Measurements from ENCODE around the gene XIAP.
"Not testable (repeated sequence)": the region's sequence is repeated elsewhere in the genome, so short reads cannot be mapped to it uniquely, and the experiment has no call there.

Gene XIAP

GRCh38 chrX:123859846-123860838, at the start of gene XIAP:
XIAP (plus strand) TSS chrX:123860053; CDS start chrX:123885663, 25,610 bp downstream.
- peak; percentile 96 for DNase-seq

GRCh38 chrX:123814343-123814742, 45.5 kb upstream of the XIAP start:
- peak; percentile 67 for DNase-seq

DNA sequence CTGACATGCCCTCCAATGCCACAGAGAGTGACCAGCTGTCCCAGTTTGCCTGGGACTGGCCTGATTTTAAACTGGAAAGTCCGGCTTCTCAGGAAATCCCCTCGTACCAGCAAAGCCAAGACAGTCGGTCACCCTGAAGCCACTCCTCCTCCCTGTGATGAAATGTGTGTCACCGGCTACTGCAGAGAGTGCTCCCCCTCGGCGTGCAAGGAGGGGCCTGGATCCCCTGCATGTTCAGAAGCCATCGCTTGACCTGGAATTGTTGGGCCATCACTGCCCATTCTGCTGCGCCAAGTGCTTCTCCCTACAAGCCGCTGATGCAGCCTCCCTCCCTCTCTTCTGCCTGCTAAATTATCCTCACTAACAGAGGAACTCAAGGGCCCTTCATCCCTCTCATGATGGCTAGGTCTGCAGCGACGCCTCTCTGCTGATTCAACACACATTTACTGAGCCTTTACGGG, 44.9 kb upstream of the XIAP start:
- peak; percentile 87 for DNase-seq

DNA sequence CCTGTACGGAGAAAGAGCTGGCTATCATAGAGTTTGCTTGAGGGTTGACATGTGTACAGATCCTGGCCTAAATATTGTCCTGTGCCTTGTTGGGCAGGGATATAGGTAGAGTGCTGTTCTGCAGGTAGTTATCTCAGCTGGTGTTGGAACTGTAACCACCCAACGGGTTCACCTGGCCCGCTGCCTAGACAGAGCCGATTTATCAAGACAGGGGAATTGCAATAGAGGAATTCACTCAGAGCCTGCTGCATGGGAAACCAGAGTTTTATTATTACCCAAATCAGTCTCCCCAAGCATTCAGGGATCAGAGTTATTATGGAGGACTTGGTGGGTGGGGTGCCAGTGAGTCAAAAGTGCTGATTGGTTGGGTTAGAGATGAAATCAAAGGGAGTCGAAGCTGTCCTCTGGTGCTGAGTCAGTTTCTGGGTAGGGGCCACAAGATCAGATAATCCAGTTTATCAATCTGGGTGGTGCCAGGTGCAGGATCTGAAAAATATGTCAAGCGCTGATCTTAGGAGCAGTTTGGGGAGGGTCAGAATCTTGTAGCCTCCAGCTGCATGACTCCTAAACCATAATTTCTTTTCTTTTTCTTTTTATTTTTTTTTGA, 42.5 kb upstream of the XIAP start:
- no peak for DNase-seq

- peak; percentile 82 for DNase-seq
These were observed 41.6 kb upstream of the XIAP start for GRCh38 chrX:123818243-123818642.

GRCh38 chrX:123822965-123823364, 36.9 kb upstream of the XIAP start:
- no peak for DNase-seq

GRCh38 chrX:123830309-123830708, 29.5 kb upstream of the XIAP start:
- DNase-seq, result peak; percentile 97

DNA sequence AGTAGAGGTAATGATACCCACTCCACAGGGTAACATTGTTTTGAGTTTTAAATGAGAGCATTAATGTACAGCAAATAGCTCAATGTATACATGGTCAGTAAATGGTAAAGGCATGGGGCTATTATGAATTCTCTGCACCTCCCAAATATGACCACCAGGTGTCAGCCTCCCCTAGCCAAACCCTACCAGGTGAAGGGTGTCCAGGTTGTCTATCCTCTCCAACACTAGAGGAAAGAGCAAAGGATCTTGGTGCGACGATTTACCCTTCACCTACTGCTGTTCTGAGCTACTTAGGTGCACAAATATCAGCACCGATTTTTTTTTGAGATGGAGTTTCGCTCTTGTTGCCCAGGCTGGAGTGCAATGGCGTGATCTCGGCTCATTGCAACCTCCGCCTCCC, 26.5 kb upstream of the XIAP start:
- DNase-seq, result peak; percentile 83

GRCh38 chrX:123834116-123834515, 25.7 kb upstream of the XIAP start:
- DNase-seq, result no peak

- peak; percentile 39 for DNase-seq
These were observed 24.0 kb upstream of the XIAP start for GRCh38 chrX:123835661-123836371.

DNA sequence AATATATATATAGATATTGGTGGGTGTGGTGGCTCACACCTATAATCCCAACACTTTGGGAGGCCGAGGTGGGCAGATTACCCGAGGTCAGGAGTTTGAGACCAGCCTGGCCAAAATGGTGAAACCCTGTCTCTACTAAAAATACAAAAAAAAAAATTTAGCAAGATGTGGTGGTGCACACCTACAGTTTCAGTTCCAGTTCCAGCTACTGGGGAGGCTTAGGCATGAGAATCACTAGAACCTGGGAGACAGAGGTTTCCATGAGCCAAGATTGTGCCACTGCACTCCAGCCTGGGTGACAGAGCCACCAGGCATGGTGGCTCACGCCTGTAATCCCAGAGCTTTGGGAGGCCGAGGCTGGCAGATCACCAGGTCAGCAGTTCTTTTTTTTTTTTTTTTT, 14.7 kb upstream of the XIAP start:
- not testable (repeated sequence) for DNase-seq

- DNase-seq, result no peak
These were observed 13.2 kb upstream of the XIAP start for GRCh38 chrX:123846577-123847038.

- no peak for DNase-seq
These were observed 12.8 kb upstream of the XIAP start for GRCh38 chrX:123847056-123847455.

GRCh38 chrX:123849096-123849495, 10.8 kb upstream of the XIAP start:
- no peak for DNase-seq

DNA sequence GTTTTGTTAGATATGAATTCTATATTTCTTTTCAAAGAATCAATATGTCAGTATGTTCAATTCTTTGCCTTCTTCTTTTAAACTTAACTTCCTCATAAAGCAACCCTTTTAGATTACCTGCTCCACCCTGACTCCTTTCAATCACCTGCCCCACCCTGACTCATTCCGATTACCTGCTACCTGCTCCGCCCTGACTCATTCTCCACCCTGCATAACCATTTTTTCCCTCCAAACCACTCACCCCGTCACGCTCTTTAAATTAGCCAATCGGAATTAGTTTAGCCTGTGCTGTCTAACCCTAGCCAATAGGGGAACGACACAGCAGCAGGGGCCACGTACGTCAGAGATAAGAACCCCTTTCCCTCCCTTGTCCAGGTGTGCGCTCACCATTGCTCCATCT, 9.9 kb upstream of the XIAP start:
- DNase-seq, result not testable (repeated sequence)

GRCh38 chrX:123851079-123851478, 8.8 kb upstream of the XIAP start:
- DNase-seq, result no peak

DNA sequence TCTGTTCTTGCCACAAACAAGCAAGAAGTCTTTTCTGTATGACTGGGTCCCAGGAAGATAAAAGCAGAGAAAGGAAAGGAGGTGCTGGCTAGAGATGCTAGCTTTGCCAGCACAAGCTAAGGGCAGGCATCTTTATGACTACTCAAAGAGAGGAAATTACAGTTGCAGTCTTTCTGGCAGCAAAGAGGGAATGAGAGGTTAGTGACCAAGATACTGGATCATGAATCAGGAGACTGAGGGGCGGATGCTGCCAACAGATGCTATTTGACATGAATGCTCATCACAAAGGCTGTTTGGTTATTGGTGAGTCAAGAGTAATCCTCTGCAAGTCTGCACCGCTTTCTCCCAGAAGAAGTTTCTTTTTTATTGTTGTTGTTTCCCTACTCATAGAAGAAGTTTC, 5.5 kb upstream of the XIAP start:
- DNase-seq, result peak; percentile 5

DNA sequence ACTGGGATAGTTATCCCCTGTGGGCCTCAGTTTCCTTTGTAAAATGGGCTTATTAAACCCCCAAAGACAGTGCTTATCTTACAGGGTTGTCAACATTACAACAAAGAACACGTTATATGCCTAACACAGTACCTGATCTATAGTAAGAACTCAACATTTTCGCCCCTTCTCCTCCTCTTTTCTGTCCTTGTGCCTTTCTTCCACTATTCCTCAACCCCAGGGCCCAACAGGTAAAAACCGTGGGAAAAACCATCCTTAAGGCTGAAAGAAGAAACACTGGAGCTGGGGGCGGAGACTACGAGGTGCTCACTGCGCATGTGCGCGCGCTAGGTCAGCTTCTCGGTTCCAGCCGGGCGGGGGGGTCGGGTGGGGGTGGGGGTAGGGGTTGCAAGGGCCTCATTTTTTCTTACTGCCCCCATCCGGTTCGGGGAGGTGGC, 426 bp upstream of the XIAP start:
- peak; percentile 93 for DNase-seq

DNA sequence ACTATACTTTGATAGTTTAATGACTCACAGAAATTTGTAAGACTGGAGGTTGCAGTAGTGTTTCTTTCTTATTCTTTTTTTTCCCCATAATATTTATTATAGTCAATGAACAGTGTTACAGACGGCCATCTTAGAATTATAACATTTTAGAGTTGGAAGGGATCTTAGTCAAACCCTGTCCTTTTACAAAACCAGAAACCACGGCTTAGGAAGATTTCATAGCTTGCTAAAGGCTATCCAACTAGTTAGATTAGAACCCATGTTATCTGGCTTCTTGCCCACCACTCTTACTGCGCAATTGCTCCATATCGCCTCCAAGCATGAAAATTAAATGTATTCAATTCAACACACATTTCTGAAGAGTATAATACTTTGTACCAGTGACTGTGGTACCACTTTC, 1.1 kb downstream of the XIAP start:
- peak; percentile 35 for DNase-seq

DNA sequence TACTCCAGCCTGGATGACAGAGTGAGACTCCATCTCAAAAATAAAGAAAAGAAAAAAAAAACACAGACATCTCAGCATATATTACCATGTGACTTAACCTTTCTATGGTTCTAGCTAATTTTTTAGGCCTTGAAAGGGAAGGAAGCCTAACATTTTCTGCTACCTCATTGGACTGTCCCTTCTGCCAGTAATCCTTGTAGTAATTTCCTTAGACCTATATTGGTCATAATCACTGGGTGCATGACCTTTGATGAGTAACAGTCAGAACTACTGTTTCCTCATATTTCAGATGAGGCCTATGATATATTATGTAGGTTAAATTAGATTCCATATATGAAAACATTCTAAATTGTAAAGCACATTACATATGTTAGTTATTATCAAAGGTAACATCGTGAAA, 9.6 kb downstream of the XIAP start:
- no peak for DNase-seq

- DNase-seq, result no peak
These were observed 11.5 kb downstream of the XIAP start for GRCh38 chrX:123871309-123871708.

- DNase-seq, result peak; percentile 4
These were observed 14.1 kb downstream of the XIAP start for GRCh38 chrX:123873956-123874355.

GRCh38 chrX:123876177-123876576, 16.3 kb downstream of the XIAP start:
- DNase-seq, result peak; percentile 10

Measured in DMS53 (cell line).